ENCODE measurements around the gene TRIP6. TPM values are rescaled to one million over a fixed set of nuclear protein-coding genes. Genes with fewer than 3 reads are reported as not detected.

The TRIP6 gene
- total RNA-seq, 2 donors from 2014 or later: 8.5 to 9.8 TPM

- Mint-ChIP-seq H3K27ac (no peak overlapping the region), H3K4me1 (peaks cover 38% of the 10 kb centered on the region), H3K36me3 (ENCODE audit: low read depth) (peaks cover 7% of the 10 kb centered on the region), H3K27me3 (peaks cover 31% of the 10 kb centered on the region), H3K4me3 (peak overlapping the region; percentile 28)
- DNase-seq (no peak), ATAC-seq (no peak)
- no peaks in the 10 kb centered on the region for H3K9me3 ChIP-seq (ENCODE audit: control insufficient read depth, low read length, poor library complexity, severe bottlenecking)
Measured at GRCh38 chr7:100892364-100893317, 25.5 kb downstream of the TRIP6 start.

- Mint-ChIP-seq H3K36me3 (ENCODE audit: low read depth) (peaks cover 7% of the 10 kb centered on the region), H3K27ac (no peak overlapping the region), H3K4me3 (no peak overlapping the region), H3K27me3 (peaks cover 38% of the 10 kb centered on the region), H3K4me1 (peaks cover 30% of the 10 kb centered on the region)
- no peak for DNase-seq
- H3K9me3 ChIP-seq (ENCODE audit: control insufficient read depth, low read length, poor library complexity, severe bottlenecking): no peaks in the 10 kb centered on the region
- ATAC-seq: no peak
Measured at GRCh38 chr7:100893318-100893895, 26.2 kb downstream of the TRIP6 start.

DNA sequence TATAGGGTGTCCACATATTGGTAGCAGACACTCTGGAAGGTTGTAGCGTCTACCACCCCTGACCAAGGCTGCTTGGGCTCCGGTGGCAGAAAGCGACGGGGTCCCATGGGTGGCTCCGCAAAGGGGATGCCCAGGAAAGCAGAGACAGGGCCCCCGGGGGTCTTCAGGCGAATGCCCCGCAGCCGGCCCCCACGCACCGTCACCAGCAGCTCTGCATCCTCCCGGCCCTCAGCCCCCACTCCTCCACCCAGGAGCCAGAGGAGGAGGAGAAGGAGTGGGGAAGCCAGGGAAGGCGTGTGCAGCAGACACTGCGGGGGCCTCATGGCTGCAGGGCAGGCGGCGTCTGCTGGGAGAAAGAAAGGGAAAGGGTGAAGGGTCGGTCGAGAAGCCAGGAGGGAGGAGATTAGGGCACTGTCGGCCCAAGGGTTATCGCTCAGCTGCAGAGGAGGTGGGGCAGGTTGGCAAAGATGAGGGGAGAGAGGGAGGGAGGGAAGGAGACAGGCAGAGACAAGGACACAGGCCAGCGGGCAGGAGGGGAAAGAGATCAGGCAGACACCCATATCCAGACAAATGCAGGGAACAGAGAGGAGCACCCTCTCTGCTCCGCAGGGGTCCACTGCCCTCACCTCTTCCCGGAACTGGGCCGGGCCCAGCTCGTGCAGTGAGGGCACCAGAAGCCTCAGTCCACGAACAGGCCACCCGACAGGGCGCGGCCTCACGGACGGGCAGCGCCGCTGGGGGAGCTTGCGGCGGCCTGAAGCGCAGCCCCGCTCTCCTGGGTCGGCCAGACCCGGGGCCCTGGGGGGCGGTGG is 26.9 kb downstream of the TRIP6 start:
- peaks cover 40% of the 10 kb centered on the region for H3K27me3 Mint-ChIP-seq
- H3K4me3 Mint-ChIP-seq: peak overlapping the region; percentile 75

DNA sequence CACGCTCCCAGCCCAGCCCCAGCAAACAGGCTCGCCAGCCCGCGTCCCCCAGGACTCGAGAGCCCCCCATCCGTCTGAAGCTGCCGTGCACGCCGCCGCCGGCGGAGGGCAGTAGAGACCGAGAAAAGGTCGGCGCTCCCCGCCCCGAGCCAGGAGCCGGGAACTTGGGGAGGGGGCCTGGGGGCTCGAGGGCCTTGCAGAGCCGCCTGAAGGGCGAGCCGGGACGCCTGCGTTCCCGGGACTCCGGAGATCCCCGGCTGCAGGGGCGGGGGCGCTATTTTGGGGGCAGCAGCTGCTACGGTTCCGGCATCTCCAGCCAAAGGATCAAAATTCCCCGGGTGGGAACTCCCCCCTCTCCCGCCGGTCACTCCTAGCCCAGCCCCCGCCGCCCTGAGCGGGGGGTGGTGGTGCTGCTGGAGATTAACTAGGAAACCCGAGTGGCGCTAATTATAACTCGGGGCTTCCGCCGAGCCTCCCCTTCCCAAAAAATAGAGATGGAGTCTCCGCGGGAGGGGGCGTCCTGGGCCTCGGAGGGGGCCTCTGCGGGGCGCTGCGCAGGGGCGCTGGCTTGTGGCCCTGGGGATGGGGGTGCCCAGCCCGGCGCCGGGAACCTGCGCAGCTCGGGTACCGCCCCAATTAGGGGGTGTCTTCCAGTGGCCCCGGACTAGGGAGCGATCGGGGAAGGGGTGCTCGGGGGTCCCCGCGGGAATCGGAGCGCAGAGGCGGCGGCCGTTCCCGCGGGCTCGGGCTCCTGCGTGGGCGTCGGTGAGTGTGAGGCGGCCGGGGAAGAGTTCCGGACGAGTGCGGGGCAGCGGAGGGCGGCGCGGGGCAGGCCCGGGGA is 27.9 kb downstream of the TRIP6 start:
- peaks cover 27% of the 10 kb centered on the region for H3K4me1 Mint-ChIP-seq
- H3K36me3 Mint-ChIP-seq (ENCODE audit: low read depth): peaks cover 5% of the 10 kb centered on the region
- no peaks in the 10 kb centered on the region for H3K9me3 ChIP-seq (ENCODE audit: control insufficient read depth, low read length, poor library complexity, severe bottlenecking)
- no peak overlapping the region for H3K27ac Mint-ChIP-seq
- H3K27me3 Mint-ChIP-seq: peaks cover 40% of the 10 kb centered on the region
- peak overlapping the region; percentile 52 for H3K4me3 Mint-ChIP-seq
- DNase-seq: peak; percentile 30 to 51 (median 46)
- peak; percentile 24 for ATAC-seq

More for the DNA sequence above, 26.9 kb downstream of the TRIP6 start:
- Mint-ChIP-seq H3K4me1 (peaks cover 28% of the 10 kb centered on the region), H3K27ac (no peak overlapping the region), H3K36me3 (ENCODE audit: low read depth) (peaks cover 5% of the 10 kb centered on the region)
- DNase-seq (no peak), ATAC-seq (no peak)
- H3K9me3 ChIP-seq (ENCODE audit: control insufficient read depth, low read length, poor library complexity, severe bottlenecking): no peaks in the 10 kb centered on the region

DNA sequence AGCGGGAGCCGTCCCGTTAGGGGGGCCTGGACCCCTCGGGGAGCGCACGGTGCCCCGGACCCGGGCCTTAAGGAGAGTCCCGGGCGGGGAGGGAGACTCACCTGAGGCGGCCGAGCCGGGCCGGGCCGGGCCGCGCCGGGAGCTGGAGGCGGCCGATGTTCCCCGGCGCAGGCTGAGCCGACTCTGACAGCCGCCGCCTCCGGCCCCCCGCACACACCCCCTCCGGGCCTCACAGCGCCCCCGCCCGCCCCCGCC is 28.4 kb downstream of the TRIP6 start, which contains the start of gene ACHE:
ACHE (minus strand) TSS at position 188 of the 255 bp plus-strand sequence. CDS start 1,656 bp downstream, outside the sequence.
- H3K27ac Mint-ChIP-seq: no peak within 1 kb of the TSS
- DNase-seq (no peak), ATAC-seq (peak; percentile 20)
- peak within 1 kb of the TSS; percentile 92 for H3K4me3 Mint-ChIP-seq
- H3K4me1 Mint-ChIP-seq: peaks cover 22% of the 10 kb centered on the region
- peaks cover 41% of the 10 kb centered on the region for H3K27me3 Mint-ChIP-seq
- no peaks in the 10 kb centered on the region for H3K9me3 ChIP-seq (ENCODE audit: control insufficient read depth, low read length, poor library complexity, severe bottlenecking)
- H3K36me3 Mint-ChIP-seq (ENCODE audit: low read depth): peaks cover 5% of the 10 kb centered on the region

DNA sequence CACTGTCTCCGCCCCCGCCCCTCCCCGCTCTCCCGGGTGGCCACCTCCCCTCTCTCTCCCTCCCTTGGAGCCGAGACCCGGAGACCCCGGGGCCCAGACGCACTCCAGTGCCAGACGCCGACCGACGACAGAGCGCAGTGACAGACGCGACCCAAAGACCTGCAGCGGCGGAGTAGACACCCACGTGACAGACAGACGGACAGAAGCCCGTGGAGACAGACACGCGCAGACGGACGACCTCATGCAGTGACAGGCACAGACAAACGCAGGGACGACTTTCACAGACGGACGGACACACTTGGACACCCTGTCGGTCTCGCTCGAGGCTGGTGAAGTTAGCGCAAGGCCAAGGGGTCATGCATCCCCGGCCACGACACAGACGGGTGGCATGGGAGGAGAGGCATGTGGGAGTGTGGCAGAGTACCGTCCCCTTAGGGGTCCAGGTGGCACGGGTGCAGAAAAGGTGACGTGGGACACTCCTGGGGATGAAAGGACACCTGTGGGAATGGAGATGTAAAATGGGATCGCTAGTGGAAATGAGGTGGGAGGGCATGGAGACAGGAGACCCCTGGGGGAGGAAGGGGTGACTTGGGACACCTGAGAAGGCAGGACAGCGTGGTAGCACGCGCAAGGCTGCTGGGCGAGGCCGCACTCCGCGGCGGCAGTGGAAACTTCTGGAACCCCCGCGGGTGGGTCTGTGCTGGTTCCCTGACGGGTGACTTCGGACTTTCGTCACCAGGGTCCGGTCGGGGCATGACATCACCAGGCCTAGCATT is 29.0 kb downstream of the TRIP6 start:
- peaks cover 19% of the 10 kb centered on the region for H3K4me1 Mint-ChIP-seq
- H3K27me3 Mint-ChIP-seq: peaks cover 45% of the 10 kb centered on the region
- ATAC-seq: peak; percentile 22
- H3K4me3 Mint-ChIP-seq: peak overlapping the region; percentile 92
- H3K27ac Mint-ChIP-seq: no peak overlapping the region
- H3K36me3 Mint-ChIP-seq (ENCODE audit: low read depth): peaks cover 5% of the 10 kb centered on the region
- H3K9me3 ChIP-seq (ENCODE audit: control insufficient read depth, low read length, poor library complexity, severe bottlenecking): no peaks in the 10 kb centered on the region
- DNase-seq: no peak

- DNase-seq (peak; percentile 38 to 68 (median 55)), ATAC-seq (peak; percentile 73)
- Mint-ChIP-seq H3K4me3 (peak overlapping the region; percentile 92), H3K4me1 (peaks cover 13% of the 10 kb centered on the region), H3K27ac (no peak overlapping the region), H3K36me3 (ENCODE audit: low read depth) (peaks cover 5% of the 10 kb centered on the region), H3K27me3 (peaks cover 38% of the 10 kb centered on the region)
- H3K9me3 ChIP-seq (ENCODE audit: control insufficient read depth, low read length, poor library complexity, severe bottlenecking): no peaks in the 10 kb centered on the region
Measured at GRCh38 chr7:100896732-100897608, 29.8 kb downstream of the TRIP6 start.

DNA sequence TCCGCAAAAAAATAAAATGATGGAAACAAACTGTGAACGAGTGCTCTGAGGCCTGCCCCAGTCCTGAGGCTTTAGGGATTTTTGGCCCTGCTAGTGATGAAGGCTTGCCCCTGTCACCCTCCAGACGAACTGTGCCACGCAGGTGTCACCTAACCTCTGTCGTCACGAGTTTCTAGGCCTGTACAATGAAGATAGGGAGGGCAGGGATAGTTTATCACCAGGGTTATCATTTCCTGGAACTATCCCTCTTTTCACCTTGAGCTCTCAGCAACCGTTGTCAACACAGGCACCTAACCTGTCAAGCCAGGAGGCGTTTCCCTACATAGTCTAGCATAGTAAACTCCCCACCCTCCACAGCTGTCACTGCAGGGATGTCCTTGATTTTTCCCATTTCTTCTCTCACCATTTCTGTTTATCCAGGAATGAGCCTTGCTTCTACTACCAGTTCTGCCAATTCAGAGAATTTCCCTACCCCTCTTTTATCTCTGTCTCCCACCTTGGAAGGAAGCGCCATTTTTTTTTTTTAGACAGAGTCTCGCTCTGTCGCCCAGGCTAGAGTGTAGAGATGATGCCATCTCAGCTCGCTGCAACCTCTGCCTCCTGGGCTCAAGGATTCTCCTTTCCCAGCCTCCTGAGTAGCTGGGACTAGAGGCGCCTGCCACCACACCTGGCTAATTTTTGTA is 30.7 kb downstream of the TRIP6 start:
- Mint-ChIP-seq H3K36me3 (ENCODE audit: low read depth) (peaks cover 5% of the 10 kb centered on the region), H3K4me3 (peak overlapping the region; percentile 58), H3K4me1 (peaks cover 11% of the 10 kb centered on the region), H3K27me3 (peaks cover 29% of the 10 kb centered on the region), H3K27ac (no peak overlapping the region)
- no peak for ATAC-seq
- no peak for DNase-seq
- no peaks in the 10 kb centered on the region for H3K9me3 ChIP-seq (ENCODE audit: control insufficient read depth, low read length, poor library complexity, severe bottlenecking)

DNA sequence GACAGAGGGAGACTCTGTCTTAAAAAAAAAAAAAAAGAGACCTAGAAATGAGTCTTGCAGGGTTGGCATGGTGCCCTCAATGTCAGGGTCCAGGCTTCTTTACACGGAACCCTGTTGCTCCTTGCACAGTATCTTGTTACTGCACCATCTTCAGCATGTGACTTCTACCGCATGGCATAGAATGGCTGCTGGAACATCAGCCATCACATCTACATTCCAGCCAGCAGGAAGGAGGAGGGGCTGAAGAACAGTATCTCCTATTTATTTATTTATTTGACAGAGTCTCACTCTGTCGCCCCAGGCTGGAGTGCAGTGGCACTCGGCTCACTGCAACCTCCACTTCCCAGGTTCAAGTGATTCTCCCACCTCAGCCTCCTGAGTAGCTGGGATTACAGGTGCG is 32.2 kb downstream of the TRIP6 start:
- no peaks in the 10 kb centered on the region for H3K9me3 ChIP-seq (ENCODE audit: control insufficient read depth, low read length, poor library complexity, severe bottlenecking)
- DNase-seq (no peak), ATAC-seq (no peak)
- Mint-ChIP-seq H3K27me3 (peaks cover 27% of the 10 kb centered on the region), H3K27ac (no peak overlapping the region), H3K36me3 (ENCODE audit: low read depth) (peaks cover 5% of the 10 kb centered on the region), H3K4me3 (no peak overlapping the region), H3K4me1 (peaks cover 8% of the 10 kb centered on the region)

GRCh38 chr7:100900978-100901377 is 33.8 kb downstream of the TRIP6 start:
- DNase-seq (no peak), ATAC-seq (no peak)
- peaks cover 7% of the 10 kb centered on the region for H3K4me1 Mint-ChIP-seq
- H3K36me3 Mint-ChIP-seq (ENCODE audit: low read depth): peaks cover 4% of the 10 kb centered on the region
- H3K27me3 Mint-ChIP-seq: peaks cover 25% of the 10 kb centered on the region
- no peak overlapping the region for H3K27ac Mint-ChIP-seq
- H3K9me3 ChIP-seq (ENCODE audit: control insufficient read depth, low read length, poor library complexity, severe bottlenecking): no peaks in the 10 kb centered on the region
- no peak overlapping the region for H3K4me3 Mint-ChIP-seq

- ATAC-seq (no peak), DNase-seq (no peak)
- no peak overlapping the region for H3K27ac Mint-ChIP-seq
- H3K9me3 ChIP-seq (ENCODE audit: control insufficient read depth, low read length, poor library complexity, severe bottlenecking): no peaks in the 10 kb centered on the region
- H3K27me3 Mint-ChIP-seq: peaks cover 20% of the 10 kb centered on the region
- H3K36me3 Mint-ChIP-seq (ENCODE audit: low read depth): no peaks in the 10 kb centered on the region
- no peak overlapping the region for H3K4me3 Mint-ChIP-seq
- peaks cover 2% of the 10 kb centered on the region for H3K4me1 Mint-ChIP-seq
Measured at GRCh38 chr7:100901921-100902332, 34.7 kb downstream of the TRIP6 start.
